HK-2 (cell line): ENCODE measurements around the gene IQCH.
"Not testable (repeated sequence)": the region's sequence is repeated elsewhere in the genome, so short reads cannot be mapped to it uniquely, and the experiment has no call there.

Source experiments
- DNase-seq: peaks from one replicate; pipeline ENCODE4 v3.0.0-alpha.2; 2018; ENCODE audit not compliant: unreplicated experiment

IQCH gene

DNA sequence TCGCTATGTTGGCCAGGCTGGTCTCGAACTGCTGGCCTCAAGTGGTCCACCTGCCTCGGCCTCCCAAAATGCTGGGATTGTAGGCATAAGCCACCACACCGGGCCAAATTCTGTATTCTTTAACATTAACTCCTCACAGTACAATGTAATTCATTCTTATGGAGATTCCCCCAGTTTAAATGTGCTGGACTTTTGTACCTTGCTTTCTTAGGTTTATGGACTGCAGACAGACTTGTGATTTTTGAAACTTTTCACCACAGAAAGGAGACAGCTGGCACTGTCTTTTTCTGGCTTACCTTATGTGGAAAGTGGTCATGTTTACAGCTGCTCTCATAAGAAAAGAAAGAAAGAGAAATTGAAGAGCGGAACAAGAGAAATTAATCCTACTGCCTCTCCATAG is 103.8 kb downstream of the IQCH start:
- no peak for DNase-seq

DNA sequence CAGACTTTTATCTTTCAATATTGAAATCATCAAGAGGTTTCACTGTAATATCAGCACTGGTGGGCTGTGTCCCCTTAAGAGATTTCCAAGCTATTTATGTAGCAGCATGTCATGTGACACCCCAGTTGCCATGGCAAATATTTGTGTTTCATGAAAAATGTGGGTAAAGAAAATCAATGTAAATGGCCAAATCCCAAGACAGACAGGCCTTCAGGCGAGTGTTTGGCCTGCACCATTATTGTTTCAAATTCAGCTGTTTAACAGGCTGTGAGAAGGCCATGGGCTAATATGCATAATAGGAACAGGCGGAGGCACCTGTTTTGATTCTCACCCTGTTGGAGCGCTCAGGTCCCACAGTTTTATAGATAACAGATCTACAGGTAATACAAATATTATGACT is 104.2 kb downstream of the IQCH start:
- no peak for DNase-seq

DNA sequence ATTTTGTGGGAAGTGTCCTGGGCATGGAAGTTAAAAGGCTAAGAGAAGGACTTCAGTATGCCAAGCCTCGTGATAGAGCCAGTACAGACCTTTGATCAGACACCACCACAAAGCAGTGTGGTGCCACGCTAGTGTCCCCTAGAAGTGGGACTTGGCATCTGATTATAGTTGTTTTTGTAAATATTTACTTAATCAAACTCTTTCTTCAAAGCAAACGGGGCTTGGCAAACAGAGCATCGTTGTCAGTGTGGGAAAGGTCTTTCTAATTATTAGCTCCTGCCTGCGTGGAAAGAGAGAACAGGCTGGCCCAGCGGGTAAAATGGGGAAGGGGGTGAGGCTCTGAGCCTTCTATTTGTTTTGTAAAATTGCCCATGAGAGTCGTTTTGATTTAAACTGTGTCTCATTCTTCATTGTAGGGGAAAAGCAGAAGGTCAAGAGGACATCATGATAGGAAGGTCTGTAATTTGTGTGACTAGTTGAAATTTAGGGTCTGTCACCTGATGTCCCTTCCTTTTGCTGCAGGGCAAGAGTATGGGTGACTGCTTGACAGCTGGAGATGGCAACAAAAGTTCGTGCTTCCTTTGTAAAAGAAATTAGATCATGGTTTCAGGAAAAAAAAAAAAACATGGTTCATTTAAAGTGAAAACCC is 105.0 kb downstream of the IQCH start:
- DNase-seq, result no peak

DNA sequence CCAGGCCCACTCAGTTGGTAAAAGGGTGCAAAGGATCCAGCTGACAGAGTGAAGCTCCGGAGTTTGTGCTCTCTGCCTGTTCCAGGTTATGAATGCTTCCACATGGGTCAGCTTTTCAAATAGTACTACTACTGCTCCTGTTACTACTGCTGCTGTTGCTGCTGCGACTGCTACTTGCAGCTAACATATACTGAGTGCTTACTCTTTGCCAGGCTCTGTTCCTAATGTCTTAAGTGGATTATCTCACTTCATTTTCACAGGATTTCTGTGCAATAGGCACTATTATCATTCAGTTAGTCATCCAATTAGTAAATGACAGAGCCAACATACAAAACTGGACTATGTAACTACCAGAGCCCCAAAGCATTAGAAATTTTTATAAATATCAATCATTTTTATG is 106.5 kb downstream of the IQCH start:
- DNase-seq, result no peak

DNA sequence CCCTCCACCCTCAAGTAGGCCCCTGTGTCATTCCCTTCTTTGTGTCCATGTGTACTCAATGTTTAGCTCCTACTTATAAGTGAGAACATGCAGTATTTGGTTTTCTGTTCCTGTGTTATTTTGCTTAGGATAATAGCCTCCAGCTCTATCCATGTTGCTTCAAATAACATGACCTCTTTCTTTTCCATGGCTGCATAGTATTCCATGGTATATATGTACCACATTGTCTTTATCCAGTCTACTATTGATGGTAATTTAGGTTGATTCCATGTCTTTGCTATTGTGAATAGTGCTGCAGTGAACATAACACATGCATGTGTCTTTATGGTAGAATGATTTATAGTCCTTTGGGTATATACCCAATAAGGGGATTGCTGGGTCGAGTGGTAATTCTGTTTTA is 109.1 kb downstream of the IQCH start:
- DNase-seq, result not testable (repeated sequence)

DNA sequence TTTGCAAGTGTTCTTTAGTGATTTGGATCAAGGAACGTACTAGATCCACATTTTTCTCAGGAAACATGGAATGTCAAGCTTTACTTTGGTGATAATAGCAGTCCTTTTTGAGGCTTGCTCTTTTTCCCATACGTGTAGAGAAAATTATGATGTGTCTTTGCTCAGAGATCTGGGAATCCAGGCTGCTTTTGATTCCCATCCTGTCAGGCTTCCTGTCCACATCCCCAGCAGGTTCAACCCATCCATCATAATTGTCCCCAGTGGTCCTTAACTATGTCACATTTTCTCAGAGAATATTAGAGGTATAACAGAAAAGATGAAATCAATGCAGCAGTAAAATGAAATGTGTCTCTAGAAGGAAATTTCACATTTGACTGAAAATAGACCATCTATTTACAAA is 111.4 kb downstream of the IQCH start:
- DNase-seq, result no peak

DNA sequence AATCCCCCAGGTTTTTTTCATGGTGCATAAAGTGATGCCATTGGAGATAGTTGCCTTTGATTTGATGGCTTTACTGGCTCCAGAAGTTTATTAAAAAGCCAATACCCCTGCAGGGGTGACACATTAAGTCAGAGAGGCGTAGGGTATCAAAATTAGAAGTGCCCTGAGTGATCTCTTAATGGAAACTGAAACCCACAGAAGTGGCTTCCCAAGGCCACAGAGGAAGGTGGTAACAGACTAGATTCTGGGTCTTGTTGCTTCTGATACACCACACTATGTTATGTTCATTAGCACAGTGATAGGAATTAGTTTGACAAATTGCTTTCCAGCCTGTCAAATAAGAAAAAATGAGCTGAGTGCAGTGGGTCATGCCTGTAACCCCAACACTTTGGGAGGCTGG is 112.3 kb downstream of the IQCH start:
- no peak for DNase-seq

DNA sequence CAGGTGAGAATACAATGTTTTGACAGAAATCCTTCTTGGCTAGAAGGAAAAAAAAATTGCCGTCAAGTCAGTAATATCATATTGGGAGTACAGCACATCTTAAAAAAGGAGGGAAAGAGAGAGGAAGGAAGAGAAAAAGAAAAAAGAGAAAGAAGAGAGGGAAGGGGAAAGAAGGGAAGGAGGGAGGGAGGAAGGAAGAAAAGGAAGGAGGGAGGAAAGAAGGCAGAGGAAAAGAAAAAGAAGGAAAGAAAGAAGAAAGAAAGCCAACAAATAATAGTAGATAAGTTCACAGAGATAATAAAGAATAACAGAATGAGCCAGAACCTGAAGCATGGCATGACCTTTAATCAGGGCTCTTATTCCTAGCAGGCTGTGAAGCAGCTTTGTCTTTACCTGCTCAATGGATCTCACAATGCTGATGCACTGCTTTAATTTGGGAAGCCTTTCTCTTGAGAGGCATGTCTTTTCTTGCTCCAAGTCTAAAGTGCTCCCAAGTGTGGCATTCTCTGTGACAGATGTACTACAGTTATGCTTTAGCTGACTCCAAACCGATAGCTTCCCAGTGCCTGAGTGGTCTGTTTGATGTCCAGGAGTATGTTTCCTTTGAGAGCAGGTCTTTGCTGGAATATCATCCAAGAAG is 114.9 kb downstream of the IQCH start:
- no peak for DNase-seq

DNA sequence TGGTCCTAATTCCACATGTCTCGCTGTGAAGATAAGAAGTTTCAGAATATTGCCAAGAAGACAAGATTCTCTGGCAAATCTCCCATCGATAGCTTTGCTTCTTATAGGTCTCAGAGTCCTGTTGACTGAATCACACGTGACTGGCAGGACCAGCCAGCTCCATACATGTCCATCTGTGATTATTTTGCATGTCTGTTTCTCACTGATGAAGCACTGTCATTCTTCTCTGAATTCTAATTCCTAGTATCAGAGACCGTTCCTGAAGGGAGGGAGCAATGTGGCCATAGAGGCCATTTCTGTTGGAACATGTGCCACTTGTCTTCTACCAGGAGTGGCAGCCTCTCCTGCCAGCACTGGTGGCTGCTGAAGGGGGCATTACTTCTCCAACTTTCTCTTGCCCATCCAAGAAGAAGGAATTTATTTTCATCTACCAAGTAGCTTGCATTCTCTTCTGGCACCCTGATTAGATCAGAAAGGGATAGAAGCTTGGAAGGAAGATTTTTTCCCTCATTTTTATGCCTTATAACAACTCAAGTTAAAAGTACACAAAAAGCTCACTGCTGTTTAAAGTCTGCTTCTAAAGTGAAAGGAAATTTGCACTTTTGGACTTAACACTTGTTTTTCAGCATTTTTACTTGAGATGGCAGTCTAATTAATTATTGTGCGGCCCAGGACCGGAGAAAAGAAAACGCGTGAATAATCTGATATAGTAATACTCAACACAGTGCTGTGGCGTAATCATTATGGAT is 115.8 kb downstream of the IQCH start:
- no peak for DNase-seq

DNA sequence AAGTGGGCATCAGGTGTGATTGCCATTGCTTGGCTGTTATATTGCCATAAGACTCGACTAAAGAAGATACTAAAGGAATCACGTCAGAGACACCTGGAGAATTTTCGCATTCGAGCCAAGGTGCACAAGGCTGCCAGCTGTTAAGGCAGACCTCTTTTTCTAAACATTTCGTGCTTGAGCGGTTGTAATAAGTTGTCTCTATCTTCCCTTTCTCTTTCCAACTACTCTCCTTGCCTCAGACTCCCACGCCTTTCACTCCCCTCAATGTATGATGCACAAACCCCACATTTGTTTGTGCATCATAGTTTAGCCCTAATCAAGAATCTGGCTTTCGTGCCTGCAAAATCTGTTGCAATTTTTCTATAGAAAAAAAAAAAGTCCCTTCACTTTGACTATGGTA is 118.0 kb downstream of the IQCH start:
- no peak for DNase-seq

DNA sequence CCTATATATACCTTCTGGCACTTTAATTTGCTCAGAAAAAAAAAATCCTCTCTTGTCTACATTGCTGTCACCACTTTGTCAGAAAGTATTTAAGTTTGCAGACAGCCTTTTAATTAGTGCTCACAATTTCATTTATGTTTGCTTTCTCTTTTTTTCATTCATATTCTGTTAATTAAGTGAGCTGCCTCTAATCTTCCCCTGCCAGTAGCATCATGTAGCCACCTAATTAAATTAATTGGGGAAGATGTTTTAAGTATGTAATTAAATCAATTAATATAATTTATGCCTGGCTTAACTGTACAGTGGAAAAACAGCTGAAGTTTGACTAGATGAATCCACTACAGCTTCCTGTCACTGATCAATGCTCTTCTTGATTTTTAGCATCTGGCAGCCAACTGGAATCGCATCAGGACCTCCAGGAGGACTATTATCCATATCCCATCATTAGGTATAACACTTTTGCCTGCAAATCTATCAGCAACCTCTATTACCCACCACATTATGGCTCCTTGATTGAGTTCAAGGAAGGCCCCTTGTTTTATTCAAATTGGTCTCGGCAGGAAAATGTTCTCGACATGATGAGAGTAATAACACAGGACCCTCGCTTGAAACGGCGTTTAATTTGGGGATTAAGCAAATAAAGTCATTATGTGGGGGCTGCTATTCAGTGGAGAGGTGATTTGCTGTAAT is 118.5 kb downstream of the IQCH start:
- DNase-seq, result no peak

DNA sequence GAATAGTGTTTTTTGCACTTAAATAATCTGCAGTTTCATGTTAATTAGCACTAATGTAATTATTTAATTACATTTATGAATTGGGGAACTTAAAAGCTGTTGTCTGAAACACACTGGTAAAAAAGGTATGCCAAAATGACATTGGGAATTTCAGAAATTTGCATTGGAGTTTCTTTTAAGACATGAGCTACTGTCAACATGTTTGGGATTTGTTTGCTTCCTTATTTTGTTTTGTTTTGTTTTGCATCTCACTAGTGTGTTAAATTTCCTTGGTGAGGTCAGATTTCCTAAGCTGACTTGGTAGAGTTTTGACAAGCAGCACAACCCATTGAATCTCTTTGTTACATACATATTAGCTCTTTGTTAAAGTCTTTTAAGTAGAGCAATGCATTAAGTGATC is 119.4 kb downstream of the IQCH start:
- no peak for DNase-seq

DNA sequence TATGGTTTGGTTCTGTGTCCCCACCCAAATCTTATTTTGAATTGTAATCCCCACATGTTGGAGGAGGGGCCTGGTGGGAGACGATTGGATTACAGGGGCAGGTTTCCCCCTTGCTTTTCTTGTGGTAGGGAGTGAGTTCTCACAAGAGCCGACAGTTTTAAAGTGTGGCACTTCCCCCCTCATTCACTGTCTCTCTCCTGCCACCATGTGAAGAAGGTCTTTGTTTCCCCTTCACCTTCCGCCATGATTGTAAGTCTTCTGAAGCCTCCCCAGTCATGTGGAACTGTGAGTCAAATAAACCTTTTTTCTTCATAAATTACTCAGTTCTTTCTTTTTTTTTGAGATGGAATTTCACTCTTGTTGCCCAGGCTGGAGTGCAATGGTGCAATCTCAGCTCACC is 124.9 kb downstream of the IQCH start:
- no peak for DNase-seq

DNA sequence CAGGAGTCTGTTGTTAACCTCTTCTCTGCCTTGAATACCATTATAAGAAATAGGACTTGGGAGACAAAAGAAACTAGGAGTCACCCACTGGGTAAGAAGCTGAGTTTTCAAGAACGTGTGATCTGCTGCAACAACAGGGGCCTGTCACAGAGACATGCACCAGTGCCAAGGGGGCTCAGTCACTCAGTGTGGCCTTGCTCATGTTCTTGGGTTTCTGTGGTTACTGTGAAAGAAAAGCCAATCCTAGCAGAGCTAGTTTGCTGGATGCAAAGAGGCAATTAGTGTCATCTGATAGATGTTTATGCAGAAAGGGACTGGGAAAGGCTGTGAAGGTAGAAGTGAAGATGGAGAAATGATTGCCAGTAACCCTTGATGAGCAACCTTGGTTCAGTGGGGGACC is 126.3 kb downstream of the IQCH start:
- no peak for DNase-seq

DNA sequence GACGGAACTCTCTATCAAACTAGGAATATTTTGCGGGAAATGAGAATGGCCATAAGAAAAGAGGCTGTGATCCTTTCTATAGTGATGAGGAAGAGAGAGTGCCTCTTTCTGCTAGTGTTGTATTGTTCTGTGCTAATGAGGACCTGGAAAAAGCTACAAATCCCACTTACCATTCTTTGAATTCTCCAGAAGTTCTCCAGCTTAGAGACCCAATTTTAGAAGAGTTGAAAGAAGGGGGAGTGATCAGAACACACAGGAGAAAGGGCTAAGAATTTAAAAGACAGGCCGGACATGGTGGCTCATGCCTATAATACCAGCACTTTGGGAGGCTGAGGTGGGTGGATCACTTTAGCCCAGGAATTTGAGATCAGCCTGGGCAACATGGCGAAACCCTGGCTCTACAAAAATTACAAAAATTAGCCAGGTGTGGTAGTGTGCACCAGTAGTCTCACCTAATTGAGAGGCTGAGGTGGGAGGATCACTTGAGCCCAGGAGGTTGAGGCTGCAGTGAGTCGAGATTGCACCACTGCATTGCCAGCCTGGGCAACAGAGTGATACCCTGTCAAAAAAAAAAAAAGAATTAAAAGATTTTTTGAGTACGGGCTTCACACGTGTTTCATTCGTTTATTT is 126.9 kb downstream of the IQCH start:
- no peak for DNase-seq

DNA sequence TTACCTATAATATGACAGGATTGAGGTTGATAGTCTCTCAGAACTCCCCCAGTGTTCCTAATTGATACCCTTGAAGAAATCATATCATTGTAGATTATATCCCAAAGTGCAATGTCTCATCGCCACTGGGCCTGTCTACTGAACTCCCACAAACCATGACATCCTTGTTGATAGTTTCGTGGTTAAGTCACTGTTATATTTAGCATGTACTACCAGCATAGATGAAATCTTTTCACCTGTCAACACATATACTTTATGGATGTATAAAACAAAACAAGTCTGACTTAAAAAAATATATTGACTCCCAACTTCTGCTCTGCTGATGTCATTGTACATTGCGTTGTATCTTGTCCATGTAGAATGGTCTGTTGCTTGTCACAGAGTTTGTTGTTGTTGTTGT is 128.1 kb downstream of the IQCH start:
- DNase-seq, result no peak

DNA sequence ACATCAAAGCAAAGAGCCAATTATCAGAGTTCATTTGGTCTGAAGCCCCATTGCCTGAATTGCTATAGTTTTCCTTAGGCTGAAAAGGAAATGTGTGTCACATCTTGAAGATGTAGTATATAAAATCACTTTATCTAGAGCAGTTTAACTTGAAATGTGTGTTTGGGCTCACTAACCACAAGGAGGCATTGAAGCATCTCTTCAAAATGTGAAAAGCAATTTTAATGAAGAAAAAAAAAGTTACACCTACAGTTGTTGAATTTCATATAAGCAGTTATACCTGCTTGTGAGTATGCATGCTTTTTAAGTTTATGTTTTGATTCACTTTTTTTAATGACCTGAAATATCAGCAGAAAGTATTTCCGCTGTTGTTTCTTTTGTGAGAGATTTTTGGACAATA is 129.3 kb downstream of the IQCH start:
- DNase-seq, result no peak

DNA sequence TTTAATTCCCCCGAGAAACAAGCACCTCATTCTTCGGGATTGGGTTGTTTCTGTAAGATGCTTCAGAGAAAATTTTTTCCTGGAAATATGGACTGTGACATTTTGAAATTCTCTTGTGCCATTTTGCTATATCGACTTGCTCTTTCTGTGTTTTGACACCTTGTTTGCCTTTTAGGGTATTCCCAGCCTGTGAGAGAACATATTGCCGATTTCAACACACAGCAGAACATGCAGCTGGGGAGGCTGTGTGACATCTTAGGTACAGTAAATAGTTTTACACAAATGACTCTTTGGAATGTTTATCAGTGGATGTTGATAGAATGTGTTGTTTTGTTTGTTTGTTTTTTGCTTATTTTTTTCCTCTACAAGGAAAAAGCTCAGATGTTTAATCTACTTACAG is 130.2 kb downstream of the IQCH start:
- DNase-seq, result no peak

DNA sequence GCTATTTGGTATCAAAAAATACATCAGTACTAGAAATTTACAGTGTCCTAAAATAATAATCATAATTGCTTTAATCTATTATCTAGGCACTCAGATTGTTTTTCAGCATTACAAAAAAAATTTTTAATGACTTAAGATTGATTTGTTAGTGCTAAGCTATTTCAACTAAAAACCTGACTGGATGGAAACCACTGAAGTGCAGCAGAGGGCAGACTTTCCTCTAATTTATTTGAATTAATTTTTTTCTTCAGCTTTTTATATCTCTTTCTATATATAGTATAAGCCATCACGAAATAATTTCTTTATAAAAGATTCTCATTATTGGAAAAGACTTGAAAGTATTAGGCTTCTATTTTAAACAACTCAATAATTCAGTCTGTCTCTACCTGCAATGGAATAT is 131.4 kb downstream of the IQCH start:
- no peak for DNase-seq

DNA sequence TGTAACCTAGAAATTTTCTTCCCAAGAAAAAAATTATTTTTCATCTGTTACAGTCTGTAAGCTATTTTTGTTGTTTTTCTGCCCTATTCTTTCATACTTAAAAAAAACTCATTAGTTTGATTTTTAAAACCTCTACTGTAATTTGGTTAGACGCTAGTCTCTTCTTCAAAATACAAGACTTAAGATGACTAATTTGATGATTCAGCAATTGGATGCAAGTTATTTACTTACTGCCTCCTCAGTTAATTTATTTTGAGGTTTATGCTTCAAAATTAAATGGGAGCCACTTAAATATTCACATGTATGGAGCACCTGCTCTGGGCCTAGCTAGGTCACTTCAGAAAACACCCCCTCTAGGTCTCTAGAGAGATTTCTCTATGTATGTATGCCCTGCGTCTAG is 132.4 kb downstream of the IQCH start:
- DNase-seq, result no peak

DNA sequence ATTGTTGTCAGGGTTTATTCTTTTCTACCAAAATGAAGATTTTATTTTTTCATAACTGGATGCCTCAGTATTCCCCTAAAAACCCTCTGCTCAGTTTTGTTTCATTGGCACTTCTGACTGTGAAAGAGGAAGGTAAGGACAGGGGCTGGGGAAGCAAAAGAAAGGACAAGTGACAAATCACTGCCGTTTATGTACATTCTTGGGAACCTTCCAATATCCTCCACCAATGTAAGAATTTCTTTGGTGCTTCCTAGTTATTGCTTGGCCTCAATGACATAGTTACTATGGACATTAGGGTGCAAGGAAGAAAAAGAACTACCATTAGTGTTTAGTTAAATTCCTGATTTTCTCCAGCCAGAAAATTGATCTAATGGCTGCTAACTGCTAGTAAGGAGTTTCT is 135.4 kb downstream of the IQCH start:
- DNase-seq, result no peak

DNA sequence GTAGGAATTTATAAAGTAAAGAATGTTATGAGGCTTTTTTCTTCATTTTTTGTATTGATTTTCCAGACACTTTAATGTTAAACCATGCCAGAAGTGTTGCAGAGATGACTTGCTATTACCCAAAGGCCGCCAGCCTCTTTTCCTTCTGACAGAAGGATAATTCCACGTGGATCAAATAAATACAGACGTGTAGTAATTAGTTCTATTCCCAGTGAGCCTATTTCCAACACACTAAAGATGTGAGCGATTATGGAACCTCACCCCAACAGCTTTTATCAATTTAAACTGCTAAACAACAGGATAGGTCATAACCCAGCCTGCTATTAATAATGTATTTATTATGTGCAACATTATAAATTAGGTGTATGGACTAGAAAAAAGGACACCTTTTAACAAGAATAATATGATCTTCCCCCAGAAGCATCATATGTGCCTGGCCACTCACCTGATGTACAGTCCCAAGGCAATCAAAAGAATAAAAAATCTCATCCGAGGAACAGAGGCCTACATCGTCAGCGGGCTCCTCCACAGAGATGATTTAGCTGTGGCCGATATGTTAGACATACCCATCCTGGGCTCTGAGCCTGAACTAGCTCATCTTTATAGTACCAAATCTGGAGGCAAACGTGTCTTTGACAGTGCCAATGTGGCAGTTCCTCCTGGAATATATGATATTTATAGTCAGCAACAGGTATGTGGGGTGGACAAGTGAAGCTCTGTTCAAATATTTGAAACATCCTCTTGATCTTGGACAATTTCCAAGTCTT is 140.5 kb downstream of the IQCH start:
- DNase-seq, result no peak
